Measurements from ENCODE around the gene RNU6-9.
"Not testable (repeated sequence)": the region's sequence is repeated elsewhere in the genome, so short reads cannot be mapped to it uniquely, and the experiment has no call there.

Gene RNU6-9

DNA sequence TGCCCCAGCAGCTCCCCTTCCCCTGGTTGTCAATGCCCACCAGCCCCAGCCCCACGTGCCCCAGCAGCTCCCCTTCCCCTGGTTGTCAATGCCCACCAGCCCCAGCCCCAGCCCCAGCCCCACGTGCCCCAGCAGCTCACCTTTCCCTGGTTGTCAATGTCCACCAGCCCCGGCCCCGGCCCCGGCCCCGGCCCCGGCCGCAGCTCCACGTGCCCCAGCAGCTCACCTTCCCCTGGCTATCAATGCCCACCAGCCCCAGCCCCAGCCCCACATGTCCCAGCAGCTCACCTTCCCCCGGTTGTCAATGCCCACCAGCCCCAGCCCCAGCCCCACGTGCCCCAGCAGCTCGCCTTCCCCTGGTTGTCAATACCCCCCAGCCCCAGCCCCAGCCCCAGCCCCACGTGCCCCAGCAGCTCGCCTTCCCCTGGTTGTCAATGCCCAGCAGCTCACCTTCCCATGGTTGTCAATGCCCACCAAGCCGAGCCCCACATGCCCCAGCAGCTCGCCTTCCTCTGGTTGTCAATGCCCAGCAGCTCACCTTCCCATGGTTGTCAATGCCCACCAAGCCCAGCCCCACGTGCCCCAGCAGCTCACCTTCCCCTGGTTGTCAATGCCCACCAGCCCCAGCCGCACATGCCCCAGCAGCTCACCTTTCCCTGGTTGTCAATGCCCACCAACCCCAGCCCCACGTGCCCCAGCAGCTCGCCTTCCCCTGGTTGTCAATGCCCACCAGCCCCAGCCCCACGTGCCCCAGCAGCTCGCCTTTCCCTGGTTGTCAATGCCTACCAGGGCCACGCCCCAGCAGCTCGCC, 14.3 kb upstream of the RNU6-9 start:
- DNase-seq, result not testable (repeated sequence)

DNA sequence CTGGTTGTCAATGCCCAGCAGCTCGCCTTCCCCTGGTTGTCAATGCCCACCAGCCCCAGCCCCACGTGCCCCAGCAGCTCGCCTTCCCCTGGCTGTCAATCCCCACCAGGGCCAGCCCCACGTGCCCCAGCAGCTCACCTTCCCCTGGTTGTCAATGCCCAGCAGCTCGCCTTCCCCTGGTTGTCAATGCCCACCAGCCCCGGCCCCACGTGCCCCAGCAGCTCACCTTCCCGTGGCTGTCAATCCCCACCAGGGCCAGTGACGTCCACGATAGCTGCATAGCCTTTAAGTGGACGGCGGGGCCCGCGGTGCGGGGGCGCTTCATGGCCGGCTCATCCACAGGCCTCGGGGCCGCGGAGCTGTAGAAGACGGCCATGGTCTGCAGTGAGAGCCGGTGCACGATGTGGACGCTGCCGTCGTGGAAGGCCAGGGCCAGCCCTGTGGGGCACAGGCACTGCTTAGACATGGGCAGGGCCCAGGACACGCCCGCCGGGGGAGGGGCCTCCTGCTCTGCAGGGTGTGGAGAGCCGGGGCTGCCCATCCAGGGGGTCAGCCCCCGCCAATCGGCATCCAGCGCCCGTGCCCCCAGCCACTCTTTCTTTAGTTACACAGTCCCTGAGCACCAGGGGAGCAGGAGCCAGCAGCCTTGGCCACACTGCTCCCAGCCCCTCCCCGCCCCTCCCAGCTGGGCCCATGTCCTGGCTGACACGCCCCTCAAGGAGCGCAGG, 13.4 kb upstream of the RNU6-9 start:
- no peak for DNase-seq

DNA sequence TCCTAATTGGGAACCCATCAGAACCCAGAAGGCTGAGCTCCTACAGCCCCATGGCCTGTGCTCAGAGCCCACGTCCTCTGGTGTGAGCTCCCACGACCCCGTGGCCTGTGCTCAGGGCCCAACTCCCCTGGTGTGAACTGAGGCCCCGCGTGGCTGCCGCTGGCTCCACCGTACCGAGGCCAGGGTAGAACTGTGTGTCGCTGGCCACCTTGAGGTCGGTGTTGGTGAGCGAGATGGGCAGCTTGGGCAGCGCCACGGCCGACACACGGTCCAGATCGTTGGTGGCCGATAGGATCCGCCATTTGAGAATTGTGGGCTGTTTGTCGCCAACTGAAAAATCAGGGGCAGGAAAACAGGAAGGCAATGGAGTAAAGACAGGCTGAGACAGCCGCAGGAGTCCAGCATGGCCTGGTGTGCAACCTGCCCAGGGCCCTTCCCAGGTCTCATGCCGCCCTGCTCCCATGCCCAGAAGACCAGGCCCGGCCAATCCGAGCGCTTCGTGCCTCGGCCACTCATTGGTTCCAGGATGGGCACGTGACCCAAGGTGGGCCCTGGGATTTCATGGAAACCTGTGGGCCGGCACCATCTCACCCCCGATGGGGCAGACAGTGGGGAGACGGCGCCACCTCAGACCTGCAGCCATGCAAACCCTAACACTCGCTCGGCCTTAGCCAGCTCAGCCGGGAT, 11.8 kb upstream of the RNU6-9 start:
- no peak for DNase-seq

DNA sequence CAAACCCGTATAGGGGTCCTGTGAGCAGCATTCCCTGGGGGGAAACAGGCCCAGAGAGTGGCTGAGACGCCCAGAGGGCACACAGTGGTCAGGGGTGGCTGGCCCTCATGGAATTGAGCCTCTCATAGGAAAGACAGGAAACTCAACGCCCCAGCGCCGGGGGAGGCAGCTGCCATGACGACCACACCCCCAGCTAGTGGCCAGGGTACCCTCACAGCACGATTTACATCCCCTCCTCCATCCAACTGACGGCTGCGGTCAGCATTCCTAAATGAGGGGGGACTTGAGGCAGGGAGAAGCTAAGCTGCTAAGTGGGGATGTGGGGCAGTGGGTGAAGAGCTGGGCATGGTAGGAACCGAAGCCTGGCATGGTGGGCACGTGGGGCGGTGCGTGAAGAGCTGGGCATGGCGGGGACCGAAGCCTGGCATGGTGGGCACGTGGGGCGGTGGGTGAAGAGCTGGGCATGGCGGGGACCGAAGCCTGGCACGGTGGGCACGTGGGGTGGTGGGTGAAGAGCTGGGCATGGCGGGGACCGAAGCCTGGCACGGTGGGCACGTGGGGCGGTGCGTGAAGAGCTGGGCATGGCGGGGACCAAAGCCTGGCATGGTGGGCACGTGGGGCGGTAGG, 10.3 kb upstream of the RNU6-9 start:
- DNase-seq, result no peak

DNA sequence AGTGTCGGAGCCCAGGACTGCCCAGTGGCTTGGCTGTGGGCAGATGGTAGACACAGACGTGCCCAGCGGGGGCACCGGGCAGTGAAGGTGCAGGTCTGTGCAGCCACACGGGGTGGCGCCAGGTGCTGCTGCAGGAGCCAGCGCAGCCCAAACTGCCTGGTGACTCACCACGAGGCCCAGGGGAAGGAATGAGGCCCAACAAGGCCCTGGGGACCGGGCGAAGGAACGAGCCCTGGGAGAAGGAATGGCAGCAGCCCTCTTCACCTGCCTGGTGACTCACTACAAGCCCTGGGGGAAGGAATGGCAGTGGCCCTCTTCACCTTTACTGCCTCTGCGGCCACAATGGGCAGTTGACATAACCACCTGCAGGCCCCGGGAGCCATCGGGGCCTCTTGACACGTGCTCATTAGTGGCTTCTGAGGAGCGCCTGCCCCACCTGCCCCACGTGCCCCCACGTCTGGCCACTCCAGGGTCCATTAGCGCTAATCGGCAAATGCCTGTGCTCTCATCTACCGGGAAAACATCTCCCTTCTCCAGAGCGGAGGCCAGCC, 9.5 kb upstream of the RNU6-9 start:
- DNase-seq, result no peak

DNA sequence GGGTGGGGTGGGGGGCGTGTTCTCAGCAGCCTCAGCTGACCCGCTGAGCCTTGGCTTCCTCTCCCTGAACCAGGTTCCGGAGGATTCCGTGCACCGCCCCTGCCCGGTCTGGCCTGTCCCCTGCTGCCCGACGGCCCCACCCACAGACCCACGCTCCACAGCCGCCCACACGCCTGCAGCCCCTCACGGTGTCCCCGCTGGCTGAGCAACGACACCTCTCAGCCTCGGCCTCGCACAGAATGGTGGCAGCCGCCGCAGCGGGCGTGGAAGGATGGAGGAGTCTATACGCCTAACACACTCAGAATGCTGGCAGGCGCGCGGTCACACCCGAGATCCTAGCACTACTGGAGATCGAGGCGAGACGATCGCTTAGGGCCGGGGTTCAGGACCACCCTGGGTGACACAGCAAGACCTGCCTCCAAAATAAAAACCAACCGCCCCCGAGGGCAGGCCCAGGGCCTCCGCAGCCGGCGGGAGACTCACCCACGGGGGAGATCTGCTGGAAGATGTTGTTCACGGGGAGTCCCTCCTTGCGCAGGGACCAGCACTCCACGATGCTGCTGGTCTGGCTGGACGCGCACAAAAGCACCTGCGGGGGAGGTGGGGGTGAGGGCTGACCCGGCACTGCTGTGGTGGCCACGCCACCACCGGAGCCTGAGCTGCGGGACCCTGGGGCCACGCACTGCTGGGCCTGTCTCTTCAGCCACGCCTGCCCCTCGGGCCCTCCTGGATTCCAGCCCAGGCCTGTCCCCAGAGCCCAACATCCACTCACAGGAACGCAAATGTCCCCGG, 8.7 kb upstream of the RNU6-9 start:
- DNase-seq, result no peak

DNA sequence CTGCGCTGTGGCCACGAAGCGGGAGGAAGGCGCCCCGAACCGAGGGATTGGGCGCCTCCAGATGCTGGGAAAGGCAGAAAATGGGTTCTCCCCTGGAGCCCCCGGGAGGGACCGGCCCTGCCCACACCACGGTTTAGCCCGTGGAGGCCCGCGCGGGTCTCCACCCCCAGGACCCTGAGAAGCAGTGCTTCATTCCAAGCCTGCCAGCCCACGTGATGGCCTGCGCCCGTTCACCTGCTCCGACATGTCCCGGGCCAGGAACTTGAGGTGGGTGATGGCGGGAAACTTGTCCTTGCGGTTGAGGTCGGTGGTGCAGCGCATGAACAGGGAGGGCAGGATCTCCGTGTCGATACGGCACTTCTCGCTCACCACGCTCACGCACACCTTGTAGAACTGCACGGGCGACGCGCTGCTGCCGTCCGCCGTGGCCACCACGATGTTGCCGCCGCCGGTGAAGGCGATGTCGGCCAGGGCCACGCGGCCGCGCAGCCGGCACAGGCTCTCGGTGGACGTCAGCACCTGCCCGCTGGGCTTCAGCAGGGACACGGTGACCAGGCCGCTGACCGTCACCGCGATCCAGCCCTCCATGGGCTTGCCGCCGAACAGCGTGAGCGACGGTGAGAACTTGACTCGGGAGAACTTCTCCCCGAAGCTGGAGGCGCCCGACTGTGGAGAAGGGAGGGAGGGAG, 7.6 kb upstream of the RNU6-9 start:
- no peak for DNase-seq

DNA sequence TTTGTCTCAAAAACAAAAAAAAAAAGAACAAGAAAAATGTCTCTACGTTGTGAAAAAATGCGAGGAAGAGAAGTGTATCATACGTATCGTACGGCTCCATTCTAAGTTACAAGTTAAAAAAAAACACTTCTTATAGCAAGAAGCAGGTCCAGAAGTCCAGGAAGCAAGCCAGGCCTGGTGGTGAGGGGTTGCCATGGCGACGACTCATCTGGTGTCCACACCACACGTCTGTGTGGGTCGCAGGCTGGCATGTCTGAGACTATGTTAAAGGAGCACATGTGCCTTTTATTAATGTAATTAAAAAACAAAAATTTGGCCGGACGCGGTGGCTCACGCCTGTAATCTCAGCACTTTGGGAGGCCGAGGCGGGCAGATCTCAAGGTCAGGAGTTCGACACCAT, 6.2 kb upstream of the RNU6-9 start:
- no peak for DNase-seq

DNA sequence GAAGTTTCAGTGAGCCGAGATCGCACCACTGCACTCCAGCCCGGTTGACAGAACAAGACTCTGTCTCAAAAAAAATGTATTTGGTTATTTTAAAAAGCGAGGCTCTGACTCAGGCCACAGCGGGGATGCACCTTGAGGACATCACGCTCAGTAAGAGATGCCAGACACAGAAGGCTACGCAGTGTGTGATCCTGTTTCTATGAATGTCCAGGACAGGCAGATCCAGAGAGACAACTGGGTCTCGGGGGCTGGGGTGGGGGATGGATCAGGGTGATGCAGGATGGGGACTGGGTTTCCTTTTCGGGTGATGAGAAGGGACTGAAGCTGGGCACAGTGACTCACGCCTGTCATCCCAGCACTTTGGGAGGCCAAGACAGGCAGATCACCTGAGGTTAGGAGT, 5.7 kb upstream of the RNU6-9 start:
- DNase-seq, result no peak

DNA sequence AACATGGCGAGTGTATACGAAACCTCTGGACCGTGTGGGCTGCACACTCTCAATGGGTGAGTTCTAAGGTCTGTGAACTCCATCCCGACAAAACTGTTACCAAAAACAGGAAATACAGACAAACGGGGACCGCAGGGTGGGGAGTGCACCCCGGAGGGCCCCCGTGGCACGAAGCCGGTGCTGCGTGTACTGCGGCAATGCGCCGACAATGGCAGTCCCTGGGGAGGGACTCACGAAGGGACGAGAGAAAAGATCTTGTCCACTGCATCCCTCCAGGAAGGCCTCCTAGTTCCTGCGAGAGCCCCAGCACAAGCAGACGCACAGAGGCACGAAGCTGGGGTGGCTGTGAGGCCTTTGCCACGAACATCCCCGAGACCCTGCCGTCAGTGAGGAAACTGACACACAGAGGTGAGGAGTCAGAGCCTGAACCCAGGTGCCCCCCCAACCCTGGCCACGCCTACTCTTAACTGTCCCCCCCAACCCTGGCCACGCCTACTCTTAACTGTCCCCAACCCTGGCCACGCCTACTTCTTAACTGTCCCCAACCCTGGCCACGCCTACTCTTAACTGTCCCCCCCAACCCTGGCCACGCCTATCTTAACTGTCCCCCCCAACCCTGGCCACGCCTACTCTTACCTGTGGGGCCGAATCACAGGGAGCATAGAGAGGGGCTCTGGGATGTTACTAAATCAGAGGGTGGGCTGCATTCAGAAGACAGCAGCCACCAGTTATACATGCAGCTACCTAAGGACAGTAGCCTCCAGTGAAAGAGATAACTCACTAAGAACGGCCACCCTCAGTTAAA, 4.5 kb upstream of the RNU6-9 start:
- no peak for DNase-seq

DNA sequence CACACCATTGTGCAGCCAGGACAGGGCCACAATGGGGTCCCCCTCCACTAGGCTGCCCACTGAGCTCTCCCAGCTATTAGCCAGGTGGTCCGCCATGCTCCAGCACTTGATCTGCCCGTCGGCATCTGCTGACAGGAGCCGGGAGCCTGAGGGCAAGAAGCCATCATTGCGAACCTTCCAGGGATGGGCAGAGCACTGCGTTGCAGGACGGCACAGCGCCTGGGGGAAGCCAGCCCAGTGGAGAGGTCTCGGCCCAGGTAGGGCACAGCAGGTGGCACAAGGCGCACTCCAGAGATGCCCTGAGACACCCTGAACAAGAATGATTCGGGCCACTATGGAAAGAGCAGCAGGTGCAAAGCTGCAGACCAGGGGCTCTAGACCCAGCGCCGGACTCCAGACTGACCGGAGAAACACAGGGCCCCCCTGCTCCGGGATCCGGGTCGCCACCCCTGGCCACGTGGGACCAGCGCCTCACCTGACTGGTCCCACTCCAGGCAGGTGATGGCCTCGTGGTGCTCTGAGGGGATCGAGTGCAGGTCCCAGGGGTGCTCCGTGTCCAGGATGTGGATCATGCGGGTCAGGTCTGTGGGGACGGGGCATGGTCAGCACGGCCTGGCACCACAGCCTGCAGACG, 3.5 kb upstream of the RNU6-9 start:
- DNase-seq, result no peak

DNA sequence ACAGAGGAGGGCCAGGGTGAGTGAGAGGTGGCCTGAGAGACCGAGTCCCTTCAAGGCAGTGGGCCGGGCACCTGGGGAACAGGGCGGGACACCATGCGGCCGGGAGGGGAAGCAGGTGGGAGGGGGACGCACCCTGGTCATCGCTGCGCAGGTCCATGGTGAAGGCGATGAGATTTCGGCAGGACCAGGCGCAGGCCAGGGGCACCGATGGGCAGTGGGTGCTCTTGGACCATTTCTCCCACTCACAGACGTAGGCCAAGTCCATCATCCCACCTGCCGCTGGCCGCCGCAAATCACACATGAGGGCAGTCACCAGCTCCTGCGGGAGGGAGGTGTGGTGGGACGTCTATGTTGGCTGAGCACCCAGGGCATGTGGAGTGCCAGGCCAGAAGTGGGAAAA, 2.5 kb upstream of the RNU6-9 start:
- DNase-seq, result no peak

DNA sequence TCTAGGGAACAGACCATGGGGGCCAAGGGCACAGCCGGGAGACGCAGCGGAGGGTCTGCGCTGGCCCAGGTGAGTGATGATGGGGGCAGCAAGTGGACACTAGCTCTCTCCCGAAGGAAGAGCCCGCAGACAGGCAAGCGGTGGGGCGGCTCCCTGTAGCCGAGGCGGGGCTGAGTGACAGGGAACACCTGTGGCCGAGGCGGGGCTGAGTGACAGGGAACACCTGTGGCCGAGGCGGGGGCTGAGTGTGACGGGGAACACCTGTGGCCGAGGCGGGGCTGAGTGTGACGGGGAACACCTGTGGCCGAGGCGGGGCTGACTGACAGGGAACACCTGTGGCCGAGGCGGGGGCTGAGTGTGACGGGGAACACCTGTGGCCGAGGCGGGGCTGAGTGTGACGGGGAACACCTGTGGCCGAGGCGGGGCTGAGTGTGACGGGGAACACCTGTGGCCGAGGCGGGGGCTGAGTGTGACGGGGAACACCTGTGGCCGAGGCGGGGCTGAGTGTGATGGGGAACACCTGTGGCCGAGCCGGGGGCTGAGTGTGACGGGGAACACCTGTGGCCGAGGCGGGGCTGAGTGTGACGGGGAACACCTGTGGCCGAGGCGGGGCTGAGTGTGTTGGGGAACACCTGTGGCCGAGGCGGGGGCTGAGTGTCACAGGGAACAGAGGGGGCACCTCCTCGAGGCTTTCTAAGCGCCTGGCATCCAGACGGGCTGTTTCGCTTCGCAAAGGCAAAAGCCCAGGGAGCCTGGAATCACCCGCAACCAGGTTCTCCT, 1.7 kb upstream of the RNU6-9 start:
- not testable (repeated sequence) for DNase-seq

DNA sequence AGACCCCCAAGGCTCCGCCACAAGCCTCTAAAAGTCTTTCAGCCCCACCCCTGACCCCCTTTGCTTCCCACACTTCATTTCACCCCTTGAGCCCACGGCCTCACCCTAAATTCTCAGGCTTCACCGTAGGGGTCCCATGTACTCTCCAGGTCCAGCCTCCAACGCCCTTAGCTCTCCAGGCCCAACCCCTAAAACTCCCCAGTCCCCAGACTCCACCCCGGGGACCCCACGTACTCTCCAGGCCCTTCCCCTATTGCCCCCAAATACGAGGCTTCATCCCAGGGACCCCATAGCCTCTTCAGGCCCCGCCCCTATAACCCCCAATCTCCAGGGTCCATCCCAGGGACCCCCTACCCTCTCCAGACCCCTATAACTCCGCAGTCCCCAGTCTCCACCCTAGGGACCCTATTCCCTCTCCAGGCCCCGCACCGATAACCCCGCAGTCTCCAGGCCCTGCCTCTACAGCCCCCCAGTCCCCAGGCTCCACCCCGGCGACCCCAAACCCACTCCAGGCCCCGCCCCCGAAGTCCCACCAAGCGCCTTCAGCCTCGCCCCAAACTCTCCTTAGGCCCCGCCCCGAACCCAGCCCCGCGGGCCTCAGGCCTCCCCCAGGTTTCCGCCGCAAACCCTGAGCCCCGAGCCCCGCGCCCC, 916 bp upstream of the RNU6-9 start:
- no peak for DNase-seq

DNA sequence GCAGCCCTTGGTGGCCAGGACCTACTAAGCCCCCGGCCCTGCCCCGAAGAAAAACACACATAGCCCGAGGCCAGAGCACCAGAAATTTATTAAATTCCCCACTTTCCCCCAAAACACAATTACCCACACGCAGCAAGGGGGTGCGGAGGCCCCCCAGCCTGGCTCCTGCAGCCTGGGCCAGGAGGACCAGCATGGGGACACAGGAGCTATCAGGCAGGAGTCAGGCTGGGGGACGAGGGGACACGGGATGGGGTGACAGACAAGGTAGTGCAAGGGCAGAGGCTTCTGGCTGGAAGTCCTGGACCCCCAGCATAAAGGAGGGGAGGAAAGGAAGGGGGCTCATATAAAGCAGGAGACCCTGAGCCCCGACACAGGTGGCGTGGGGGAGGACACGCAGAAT, 3.1 kb downstream of the RNU6-9 start:
- no peak for DNase-seq

DNA sequence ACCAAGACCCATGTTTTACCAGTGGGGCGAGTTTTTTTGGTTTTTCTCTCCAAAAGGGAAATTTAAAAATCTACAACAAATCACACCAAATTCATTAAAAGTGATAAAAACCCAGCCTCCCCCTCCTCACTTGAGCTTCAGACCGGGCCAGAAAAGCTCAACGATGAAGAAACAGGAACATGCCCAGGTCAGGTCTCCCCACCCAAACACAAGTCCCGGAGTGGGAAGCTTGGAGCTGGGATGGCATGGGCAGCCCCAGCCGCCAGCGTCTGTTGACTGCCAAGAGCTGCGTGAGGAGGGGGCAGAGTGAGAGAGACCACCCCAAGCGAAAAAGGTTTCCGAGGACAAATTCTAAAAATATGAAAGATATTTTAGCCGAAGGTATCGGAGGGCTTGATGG, 3.7 kb downstream of the RNU6-9 start:
- no peak for DNase-seq

DNA sequence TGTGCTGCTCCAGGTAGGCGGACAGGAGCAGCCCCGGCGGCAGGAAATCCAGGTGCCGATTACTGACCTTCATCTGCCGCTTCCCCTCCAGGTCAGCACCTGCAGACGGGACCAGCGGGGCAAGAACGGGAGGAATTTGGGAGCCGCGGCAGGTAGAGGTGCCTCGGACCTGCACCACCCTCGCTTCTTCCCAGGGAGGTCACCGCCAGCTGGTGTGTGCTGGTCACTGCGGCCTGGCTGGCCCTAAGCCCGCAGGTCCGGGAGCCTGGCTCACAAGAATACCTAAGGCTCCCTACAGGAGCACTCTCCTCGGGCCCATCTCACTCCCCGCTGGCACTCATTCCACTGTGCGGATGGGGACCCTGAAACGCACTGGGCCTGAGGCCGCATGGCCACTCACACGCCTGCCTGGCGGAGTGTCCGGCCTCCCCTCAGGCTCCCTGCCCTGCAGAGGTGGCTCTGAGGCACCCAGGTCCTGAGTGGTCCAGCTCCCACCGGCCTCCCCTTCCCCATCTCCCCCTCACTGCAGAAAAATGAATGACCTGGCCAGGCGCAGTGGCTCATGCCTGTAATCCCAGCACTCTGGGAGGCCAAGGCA, 4.3 kb downstream of the RNU6-9 start:
- no peak for DNase-seq

DNA sequence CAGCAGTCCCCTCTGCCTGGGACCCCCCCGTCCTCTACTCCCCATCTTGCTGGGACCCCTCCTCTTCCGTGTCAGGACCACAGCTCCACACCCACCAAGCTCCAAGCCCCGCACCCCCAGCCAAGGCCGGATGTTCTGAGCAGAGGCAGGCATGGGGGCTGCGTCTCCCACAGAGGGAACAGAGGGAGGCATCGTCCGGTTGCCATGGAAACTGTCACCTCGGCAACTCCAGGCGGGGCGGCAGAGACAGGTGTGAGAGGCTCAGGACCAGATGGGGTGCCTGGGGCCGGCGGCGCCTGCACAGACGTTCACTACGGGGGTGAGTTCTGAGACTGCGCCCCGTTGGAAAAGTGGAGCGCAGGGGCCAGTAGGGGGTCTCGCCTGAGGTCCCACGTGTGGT, 5.4 kb downstream of the RNU6-9 start:
- no peak for DNase-seq
